ENCODE data around the gene TMEM223. TPM values are rescaled to one million over a fixed set of nuclear protein-coding genes. Genes with fewer than 3 reads are reported as not detected.
A peak's percentile ranks its signal among the peaks of the same experiment; 100 is the strongest.

The TMEM223 gene
- total RNA-seq, 2 experiments from 2014 or later: 6.2 to 8.7 TPM

- Mint-ChIP-seq H3K4me3 (peak overlapping the region; percentile 98), H3K9me3 (no peaks in the 10 kb centered on the region), H3K36me3 (ENCODE audit: low read depth) (peaks cover 72% of the 10 kb centered on the region), H3K27ac (peak overlapping the region; percentile 98), H3K4me1 (ENCODE audit: low read depth) (peaks cover 67% of the 10 kb centered on the region), H3K27me3 (no peaks in the 10 kb centered on the region)
- Histone ChIP-seq H3K4me3 (ENCODE audit: low read length) (no peak overlapping the region), H3K36me3 (ENCODE audit: insufficient read depth, low read length) (peaks cover 45% of the 10 kb centered on the region), H3K4me1 (ENCODE audit: insufficient read depth, low read length) (peaks cover 64% of the 10 kb centered on the region), H3K9me3 (ENCODE audit: control insufficient read depth in 1 of 2, insufficient read depth in 1 of 2, low read length in 2 of 2) (no peaks in the 10 kb centered on the region), H3K27ac (ENCODE audit: low read depth in 1 of 2, low read length in 2 of 2) (peak overlapping the region in 1 of 2 donors; percentile 48), H3K27me3 (ENCODE audit: control insufficient read depth in 1 of 2, insufficient read depth in 2 of 2, low read length in 2 of 2) (no peaks in the 10 kb centered on the region)
- POLR2A ChIA-PET: interaction anchor here (0.9 to 8.8 kb wide), 7 partner anchors 18 to 92 kb away, joined by 3 to 273 read pairs (median 8); partner anchors contain the start of genes HNRNPUL2, SLC3A2, TTC9C and WDR74
- no peak for TF ChIP-seq CTCF (IDR thresholded peaks at IDR 0.05)
- CTCF ChIA-PET: interaction anchor here (0.7 to 1.9 kb wide), 2 partner anchors 50 to 91 kb away, joined by 3 to 8 read pairs; partner anchors contain the start of gene SLC3A2
- intact Hi-C loops (cut with DNase I, micrococcal nuclease): loop anchor here (5.0 kb wide), 2 partner anchors 37 to 197 kb away; partner anchors contain the start of genes TUT1 (in 1 of the 2) and ZBTB3 (in 1 of the 2)
- ATAC-seq (ENCODE audit: poor library complexity): no peak
- no peak for DNase-seq
Observed at GRCh38 chr11:62789576-62789975, 2.2 kb downstream of the TMEM223 start.

GRCh38 chr11:62788991-62789390 is 2.8 kb downstream of the TMEM223 start:
- ATAC-seq (ENCODE audit: poor library complexity) (no peak), DNase-seq (no peak)
- ChIA-PET POLR2A (interaction anchor here (0.9 to 8.8 kb wide), 10 partner anchors 12 to 92 kb away, joined by 3 to 273 read pairs (median 32); partner anchors contain the start of genes HNRNPUL2, POLR2G, SLC3A2 and TTC9C), CTCF (interaction anchor here (1.9 to 3.5 kb wide), 2 partner anchors 62 to 92 kb away, joined by 8 to 44 read pairs; partner anchors contain the start of genes HNRNPUL2, SLC3A2 and TTC9C)
- TF ChIP-seq CTCF (IDR thresholded peaks at IDR 0.05): no peak
- intact Hi-C loops (cut with DNase I, micrococcal nuclease): loop anchor here (5.0 kb wide), 2 partner anchors 37 to 197 kb away; partner anchors contain the start of genes TUT1 (in 1 of the 2) and ZBTB3 (in 1 of the 2)
- Histone ChIP-seq H3K4me3 (ENCODE audit: low read length) (no peak overlapping the region), H3K27ac (ENCODE audit: low read depth in 1 of 2, low read length in 2 of 2) (peak overlapping the region in 1 of 2 donors; percentile 17), H3K9me3 (ENCODE audit: control insufficient read depth in 1 of 2, insufficient read depth in 1 of 2, low read length in 2 of 2) (no peaks in the 10 kb centered on the region), H3K36me3 (ENCODE audit: insufficient read depth, low read length) (peaks cover 39% of the 10 kb centered on the region), H3K4me1 (ENCODE audit: insufficient read depth, low read length) (peaks cover 64% of the 10 kb centered on the region), H3K27me3 (ENCODE audit: control insufficient read depth in 1 of 2, insufficient read depth in 2 of 2, low read length in 2 of 2) (no peaks in the 10 kb centered on the region)
- H3K9me3 Mint-ChIP-seq: no peaks in the 10 kb centered on the region
- peaks cover 66% of the 10 kb centered on the region for H3K36me3 Mint-ChIP-seq (ENCODE audit: low read depth)
- H3K27ac Mint-ChIP-seq: peak overlapping the region; percentile 98
- peak overlapping the region; percentile 98 for H3K4me3 Mint-ChIP-seq
- no peaks in the 10 kb centered on the region for H3K27me3 Mint-ChIP-seq
- peaks cover 61% of the 10 kb centered on the region for H3K4me1 Mint-ChIP-seq (ENCODE audit: low read depth)

- Histone ChIP-seq H3K27me3 (ENCODE audit: control insufficient read depth in 1 of 2, insufficient read depth in 2 of 2, low read length in 2 of 2) (no peaks in the 10 kb centered on the region), H3K4me1 (ENCODE audit: insufficient read depth, low read length) (peaks cover 53% of the 10 kb centered on the region), H3K27ac (ENCODE audit: low read depth in 1 of 2, low read length in 2 of 2) (peak within 1 kb of the TSS; percentile 80 to 92), H3K4me3 (ENCODE audit: low read length) (peak within 1 kb of the TSS; percentile 77), H3K9me3 (ENCODE audit: control insufficient read depth in 1 of 2, insufficient read depth in 1 of 2, low read length in 2 of 2) (no peaks in the 10 kb centered on the region), H3K36me3 (ENCODE audit: insufficient read depth, low read length) (peaks cover 30% of the 10 kb centered on the region)
- H3K4me3 Mint-ChIP-seq: peak within 1 kb of the TSS; percentile 98
- intact Hi-C loops (cut with DNase I, micrococcal nuclease): loop anchor here (1.0 to 5.0 kb wide), 9 partner anchors 16 to 195 kb away; partner anchors contain the start of genes NXF1 (in 1 of the 2), TAF6L (in 1 of the 2), TUT1 (in 1 of the 2) and WDR74 (in 1 of the 2)
- no peaks in the 10 kb centered on the region for H3K27me3 Mint-ChIP-seq
- peak; percentile 61 for ATAC-seq (ENCODE audit: poor library complexity)
- peak within 1 kb of the TSS; percentile 98 for H3K27ac Mint-ChIP-seq
- ChIA-PET POLR2A (interaction anchor here (0.6 to 8.8 kb wide), 33 partner anchors 9 to 230 kb away, joined by 3 to 273 read pairs (median 12); partner anchors contain the start of genes BSCL2, C11orf98, CSKMT and GNG3), CTCF (interaction anchor here (0.6 to 3.5 kb wide), 40 partner anchors 7 to 1912 kb away, joined by 3 to 81 read pairs (median 6); partner anchors contain the start of genes B3GAT3, C11orf98, CSKMT and EEF1G)
- TF ChIP-seq CTCF (IDR thresholded peaks at IDR 0.05): no peak
- DNase-seq: peak; percentile 90 to 99 (median 97)
- peaks cover 55% of the 10 kb centered on the region for H3K4me1 Mint-ChIP-seq (ENCODE audit: low read depth)
- peaks cover 65% of the 10 kb centered on the region for H3K36me3 Mint-ChIP-seq (ENCODE audit: low read depth)
- no peaks in the 10 kb centered on the region for H3K9me3 Mint-ChIP-seq
Observed at GRCh38 chr11:62787005-62787759, 4.6 kb downstream of the TMEM223 start, which contains the start of gene TMEM179B. Gene TMEM179B, plus strand, starts transcription at chr11:62787402. Its CDS starts 30 bp downstream, at chr11:62787432.
